Testis (tissue), 2 donors: ENCODE measurements around the gene MECR.

Experiments
- CTCF ChIP-seq, 3 experiments: fragments of 450-650 bp in 2 of 3; fragments of 200-600 bp in 1 of 3; sonication (generic) in 1 of 3; IDR thresholded peaks; one replicate each; pipeline ENCODE4 v1.5.1; 2016 to 2019; ENCODE audit warnings: antibody characterized with exemption in 3 of 3, mild to moderate bottlenecking in 2 of 3, moderate library complexity in 1 of 3
- POLR2A ChIP-seq: fragments of 450-650 bp; IDR thresholded peaks from one replicate; pipeline ENCODE4 v1.6.1; 2017; ENCODE audit warnings: antibody characterized with exemption, mild to moderate bottlenecking, moderate library complexity

GRCh38 chr1:29208442-29208841 is 22.3 kb downstream of the MECR start:
- TF ChIP-seq CTCF (IDR thresholded peaks at IDR 0.05) (no peak), POLR2A (no peak)
